PC-3 (cell line): ENCODE measurements around the gene TIMM44. TPM values are rescaled to one million over a fixed set of nuclear protein-coding genes. Genes with fewer than 3 reads are reported as not detected.
A peak's percentile ranks its signal among the peaks of the same experiment; 100 is the strongest.

Experiments
- ATAC-seq: fragments of 200-7000 bp; cut with Tn5 transposase; 2 replicates; pipeline ENCODE4 v1.9.1; 2020; ENCODE audit warnings: mild to moderate bottlenecking, moderate library complexity
- BruUV-seq: library from RNA; stranded (reverse); fragments of 400-500 nt; replicated peaks from 2 replicates; lab custom pipeline; 2021; lab: Mats Ljungman, UMichigan
- CTCF ChIA-PET: fragments of 300-600 bp; sonication (Branson Sonifier 250); formaldehyde crosslinking; loops from one replicate; lab custom pipeline; 2022; ENCODE audit warnings: antibody characterized with exemption; lab: Charles Lee
- POLR2A ChIA-PET: fragments of 300-600 bp; sonication (Branson Sonifier 250); formaldehyde crosslinking; loops from one replicate; lab custom pipeline; 2022; ENCODE audit warnings: antibody characterized with exemption; ENCODE audit not compliant: unreplicated experiment; lab: Charles Lee
- DNase-seq: peaks from one replicate; pipeline ENCODE4 v3.0.0-alpha.2; 2015
- H2AFZ ChIP-seq: fragments of 300-600 bp; sonication (generic); 2 replicates; pipeline ENCODE4 v1.6.0; 2016; ENCODE audit warnings: antibody characterized with exemption, low read length
- H3F3A ChIP-seq: fragments of 300-600 bp; sonication (generic); one replicate; pipeline ENCODE4 v1.6.0; 2017; ENCODE audit warnings: antibody characterized with exemption, low read length, control low read depth, mild to moderate bottlenecking; ENCODE audit not compliant: unreplicated experiment
- H3K27ac ChIP-seq: fragments of 300-600 bp; sonication (generic); 2 replicates; pipeline ENCODE4 v1.5.1; 2016; ENCODE audit warnings: mild to moderate bottlenecking, low read length
- H3K27me3 ChIP-seq: fragments of 300-600 bp; sonication (generic); 2 replicates; pipeline ENCODE4 v1.6.1; 2016; ENCODE audit warnings: low read length, mixed read lengths
- H3K36me3 ChIP-seq: fragments of 300-600 bp; sonication (generic); 2 replicates; pipeline ENCODE4 v1.6.1; 2016; ENCODE audit warnings: low read depth, mixed run types, low read length, mixed read lengths
- H3K4me1 ChIP-seq: fragments of 300-600 bp; sonication (generic); 2 replicates; pipeline ENCODE4 v1.5.1; 2016; ENCODE audit warnings: low read length; ENCODE audit not compliant: insufficient read depth
- H3K4me2 ChIP-seq: fragments of 300-600 bp; sonication (generic); 2 replicates; pipeline ENCODE4 v1.6.0; 2016; ENCODE audit warnings: low read length
- H3K4me3 ChIP-seq: fragments of 300-600 bp; sonication (generic); 2 replicates; pipeline ENCODE4 v1.5.1; 2016; ENCODE audit warnings: mild to moderate bottlenecking, low read length, mixed read lengths
- H3K79me2 ChIP-seq: fragments of 300-600 bp; sonication (generic); 2 replicates; pipeline ENCODE4 v1.6.1; 2017; ENCODE audit warnings: low read length, mixed read lengths
- H3K9ac ChIP-seq: fragments of 300-600 bp; sonication (generic); 2 replicates; pipeline ENCODE4 v1.6.0; 2016; ENCODE audit warnings: mild to moderate bottlenecking, low read length
- H3K9me2 ChIP-seq: fragments of 300-600 bp; sonication (generic); replicated peaks from 2 replicates; pipeline ENCODE4 v1.6.1; 2016; ENCODE audit warnings: mixed run types, low read length, mixed read lengths
- H3K9me3 ChIP-seq: fragments of 300-600 bp; sonication (generic); 2 replicates; pipeline ENCODE4 v1.6.1; 2016; ENCODE audit warnings: low read length, mixed read lengths
- H4K20me1 ChIP-seq: fragments of 300-600 bp; sonication (generic); 2 replicates; pipeline ENCODE4 v1.6.1; 2016; ENCODE audit warnings: low read length, mixed read lengths
- EZH2 ChIP-seq: fragments of 300-600 bp; sonication (generic); IDR thresholded peaks from one replicate; pipeline ENCODE4 v1.6.1; 2017; ENCODE audit warnings: antibody characterized with exemption, mild to moderate bottlenecking, low read length; ENCODE audit not compliant: unreplicated experiment
- EZH2phosphoT487 ChIP-seq: fragments of 300-600 bp; sonication (generic); IDR thresholded peaks from 2 replicates; pipeline ENCODE4 v1.6.1; 2018; ENCODE audit warnings: mild to moderate bottlenecking, antibody characterized with exemption, low read length, borderline replicate concordance
- intact Hi-C: fragments of 100-400 bp; cut with micrococcal nuclease; formaldehyde crosslinking; loops from 2 replicates; pipeline ENCODE4 v1.9.0; 2023
- total RNA-seq: library from RNA; depleted of rRNA; stranded (reverse); fragments of >200 nt; gene quantifications from 2 replicates; pipeline ENCODE4 v1.2.3, GENCODE V29; 2014
- TF ChIP-seq, protein P1 (sequence below): fragments of 300-600 bp; sonication (generic); conservative IDR thresholded peaks from 2 replicates; pipeline ENCODE4 v1.5.1; 2017; ENCODE audit warnings: antibody characterized with exemption, low read depth, mild to moderate bottlenecking, low read length

The TIMM44 gene
- total RNA-seq, 1 experiment from 2014 or later = 191 TPM

- no peaks in the 10 kb centered on the region for H3K79me2 ChIP-seq
- H3K27me3 ChIP-seq = no peaks in the 10 kb centered on the region
- peak; percentile 42 for ATAC-seq
- DNase-seq = peak; percentile 48
- intact Hi-C loops = no loop called here
- H2AFZ ChIP-seq = no peak overlapping the region
- H3K27ac ChIP-seq = no peak overlapping the region
- ChIA-PET POLR2A (no interaction called here), CTCF (no interaction called here)
- H3F3A ChIP-seq = no peaks in the 10 kb centered on the region
- no peaks in the 10 kb centered on the region for H3K9me3 ChIP-seq
- H3K36me3 ChIP-seq = no peaks in the 10 kb centered on the region
- BruUV-seq = no TSS peak
- H3K4me2 ChIP-seq = no peak overlapping the region
- no peaks in the 10 kb centered on the region for H4K20me1 ChIP-seq
- H3K4me3 ChIP-seq = no peak overlapping the region
- TF ChIP-seq EZH2 = no peak
- no peak for TF ChIP-seq EZH2phosphoT487
- TF ChIP-seq, protein P1, sequence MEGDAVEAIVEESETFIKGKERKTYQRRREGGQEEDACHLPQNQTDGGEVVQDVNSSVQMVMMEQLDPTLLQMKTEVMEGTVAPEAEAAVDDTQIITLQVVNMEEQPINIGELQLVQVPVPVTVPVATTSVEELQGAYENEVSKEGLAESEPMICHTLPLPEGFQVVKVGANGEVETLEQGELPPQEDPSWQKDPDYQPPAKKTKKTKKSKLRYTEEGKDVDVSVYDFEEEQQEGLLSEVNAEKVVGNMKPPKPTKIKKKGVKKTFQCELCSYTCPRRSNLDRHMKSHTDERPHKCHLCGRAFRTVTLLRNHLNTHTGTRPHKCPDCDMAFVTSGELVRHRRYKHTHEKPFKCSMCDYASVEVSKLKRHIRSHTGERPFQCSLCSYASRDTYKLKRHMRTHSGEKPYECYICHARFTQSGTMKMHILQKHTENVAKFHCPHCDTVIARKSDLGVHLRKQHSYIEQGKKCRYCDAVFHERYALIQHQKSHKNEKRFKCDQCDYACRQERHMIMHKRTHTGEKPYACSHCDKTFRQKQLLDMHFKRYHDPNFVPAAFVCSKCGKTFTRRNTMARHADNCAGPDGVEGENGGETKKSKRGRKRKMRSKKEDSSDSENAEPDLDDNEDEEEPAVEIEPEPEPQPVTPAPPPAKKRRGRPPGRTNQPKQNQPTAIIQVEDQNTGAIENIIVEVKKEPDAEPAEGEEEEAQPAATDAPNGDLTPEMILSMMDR = no peak
- H3K9me2 ChIP-seq = no peaks in the 10 kb centered on the region
- H3K4me1 ChIP-seq = peaks cover 9% of the 10 kb centered on the region
- H3K9ac ChIP-seq = no peak overlapping the region
Observed at GRCh38 chr19:7953060-7953459, 9.6 kb upstream of the TIMM44 start.

GRCh38 chr19:7947939-7948338 lies 4.5 kb upstream of the TIMM44 start:
- H3K27ac ChIP-seq = no peak overlapping the region
- no peak overlapping the region for H3K4me2 ChIP-seq
- H3K4me1 ChIP-seq = peaks cover 7% of the 10 kb centered on the region
- H3K79me2 ChIP-seq = peaks cover 17% of the 10 kb centered on the region
- H3K4me3 ChIP-seq = no peak overlapping the region
- peaks cover 9% of the 10 kb centered on the region; the same call in 1 of the 2 replicates for H4K20me1 ChIP-seq
- no peaks in the 10 kb centered on the region for H3F3A ChIP-seq
- intact Hi-C loops = no loop called here
- TF ChIP-seq, protein P1 = no peak
- TF ChIP-seq EZH2 (no peak), EZH2phosphoT487 (no peak)
- no peaks in the 10 kb centered on the region for H3K36me3 ChIP-seq
- no peak overlapping the region for H3K9ac ChIP-seq
- BruUV-seq = no TSS peak
- H3K27me3 ChIP-seq = no peaks in the 10 kb centered on the region
- ATAC-seq (no peak), DNase-seq (peak; percentile 72)
- H2AFZ ChIP-seq = no peak overlapping the region
- ChIA-PET POLR2A (no interaction called here), CTCF (no interaction called here)
- no peaks in the 10 kb centered on the region for H3K9me3 ChIP-seq
- no peaks in the 10 kb centered on the region for H3K9me2 ChIP-seq

DNA sequence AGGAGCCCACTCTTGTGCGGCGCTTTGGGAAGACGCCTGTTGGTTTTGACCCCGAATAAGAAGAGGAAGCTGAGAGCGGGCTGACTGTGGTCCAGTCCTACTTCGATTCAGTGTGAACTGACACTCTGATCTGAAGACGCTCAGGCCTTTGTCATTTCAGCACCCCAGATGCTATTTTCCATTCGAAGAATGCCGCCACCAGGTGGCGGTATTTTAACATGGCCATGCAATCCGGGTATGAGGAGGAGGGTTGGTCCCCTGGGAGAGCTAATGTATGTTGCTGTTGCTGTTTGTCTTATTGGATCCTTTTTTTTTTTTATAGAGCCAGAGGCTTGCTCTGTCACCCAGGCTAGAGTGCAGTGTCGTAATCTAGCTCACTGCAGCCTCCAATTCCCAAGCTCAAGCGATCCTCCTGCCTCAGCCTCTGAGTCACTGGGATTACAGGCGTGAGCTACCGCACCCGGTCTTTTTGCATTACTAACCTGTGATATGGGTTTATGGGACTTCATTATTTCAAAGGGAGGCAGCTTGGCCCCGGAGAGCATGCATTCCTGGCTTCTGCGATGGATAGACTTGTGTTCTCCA lies 803 bp upstream of the TIMM44 start:
- Histone ChIP-seq H2AFZ (peak overlapping the region; percentile 70), H3K79me2 (peaks cover 51% of the 10 kb centered on the region), H3K4me3 (peak overlapping the region; percentile 70), H3K27ac (peak overlapping the region; percentile 69), H3K9ac (peak overlapping the region; percentile 74), H3F3A (no peaks in the 10 kb centered on the region), H4K20me1 (peaks cover 9% of the 10 kb centered on the region; the same call in 1 of the 2 replicates), H3K4me1 (peaks cover 14% of the 10 kb centered on the region), H3K9me3 (no peaks in the 10 kb centered on the region), H3K27me3 (no peaks in the 10 kb centered on the region), H3K9me2 (no peaks in the 10 kb centered on the region), H3K4me2 (peak overlapping the region; percentile 89), H3K36me3 (peaks cover 12% of the 10 kb centered on the region)
- ChIA-PET CTCF (interaction anchor here (0.6 to 1.7 kb wide), 8 partner anchors 16 to 171 kb away, joined by 3 to 20 read pairs (median 7); partner anchors contain the start of gene SNAPC2), POLR2A (interaction anchor here (0.6 to 1.4 kb wide), 7 partner anchors 14 to 569 kb away, joined by 3 to 47 read pairs (median 8); partner anchors contain the start of gene ZNF414)
- ATAC-seq (peak; percentile 57), DNase-seq (peak; percentile 97)
- BruUV-seq = TSS peak; percentile 90
- no peak for TF ChIP-seq EZH2
- TF ChIP-seq, protein P1 = peak; percentile 98
- intact Hi-C loops = loop anchor here (1.0 to 5.0 kb wide), 3 partner anchors 43 to 309 kb away; no protein-coding TSS in a partner anchor
